H1 (cell line): ENCODE data around the gene ADGRB3.

Experiments used
- BRCA1 ChIP-seq: IDR thresholded peaks from 2 replicates; pipeline ENCODE4 v1.6.1; 2012; ENCODE audit warnings: low read depth, low read length, improper control_type of control experiment
- CREB1 ChIP-seq: IDR thresholded peaks from 2 replicates; pipeline ENCODE4 v1.6.1; 2012; ENCODE audit warnings: inconsistent platforms
- EP300 ChIP-seq, 2 experiments: IDR thresholded peaks; 1 replicate in 1 of 2; 2 replicates in 1 of 2; pipeline ENCODE4 v1.6.1; 2011 to 2012; ENCODE audit warnings: low read depth in 2 of 2, low read length in 2 of 2, mild to moderate bottlenecking in 2 of 2, borderline replicate concordance in 1 of 2, inconsistent platforms in 1 of 2, moderate library complexity in 1 of 2
- EZH2 ChIP-seq: fragments of 200-600 bp; sonication (generic); IDR thresholded peaks from 2 replicates; pipeline ENCODE4 v1.7.1; 2012; ENCODE audit warnings: low read depth, mild to moderate bottlenecking, moderate library complexity, low read length, inconsistent platforms; ENCODE audit not compliant: severe bottlenecking
- FOSL1 ChIP-seq: IDR thresholded peaks from 2 replicates; pipeline ENCODE4 v1.6.1; 2011; ENCODE audit warnings: mild to moderate bottlenecking, low read depth, low read length, moderate library complexity; ENCODE audit not compliant: insufficient read depth
- GTF2F1 ChIP-seq: IDR thresholded peaks from 2 replicates; pipeline ENCODE4 v1.6.1; 2012; ENCODE audit warnings: low read depth, low read length, improper control_type of control experiment, borderline replicate concordance
- MAFK ChIP-seq: IDR thresholded peaks from 2 replicates; pipeline ENCODE4 v1.6.1; 2012; ENCODE audit warnings: low read depth, mild to moderate bottlenecking, improper control_type of control experiment, low read length
- NANOG ChIP-seq: IDR thresholded peaks from 2 replicates; pipeline ENCODE4 v1.6.1; 2011; ENCODE audit warnings: low read length, low read depth, mild to moderate bottlenecking, inconsistent platforms; ENCODE audit not compliant: insufficient read depth, poor library complexity, severe bottlenecking
- POLR2A ChIP-seq, 2 experiments: IDR thresholded peaks; 1 replicate in 1 of 2; 2 replicates in 1 of 2; pipeline ENCODE4 v1.6.1; 2011; ENCODE audit warnings: low read depth in 2 of 2, low read length in 2 of 2, mild to moderate bottlenecking in 2 of 2; ENCODE audit errors: control extremely low read depth in 1 of 2
- POLR2AphosphoS5 ChIP-seq: IDR thresholded peaks from 2 replicates; pipeline ENCODE4 v1.6.1; 2011; ENCODE audit warnings: low read depth, low read length
- YY1 ChIP-seq: IDR thresholded peaks from 2 replicates; pipeline ENCODE4 v1.6.1; 2011; ENCODE audit warnings: low read depth, mild to moderate bottlenecking, low read length
- TF ChIP-seq, protein P1 (sequence below), 3 experiments: IDR thresholded peaks; 1 replicate in 2 of 3; 2 replicates in 1 of 3; pipeline versions ENCODE4 v1.5.1 to v1.6.1; 2011; ENCODE audit warnings: low read length in 3 of 3, mild to moderate bottlenecking in 3 of 3, inconsistent platforms in 2 of 3, low read depth in 1 of 3, moderate library complexity in 1 of 3; ENCODE audit not compliant: insufficient read depth in 1 of 3; ENCODE audit errors: control extremely low read depth in 1 of 3
- TF ChIP-seq, protein P2 (sequence below): IDR thresholded peaks from 2 replicates; pipeline ENCODE4 v1.6.1; 2012; ENCODE audit warnings: inconsistent platforms

DNA sequence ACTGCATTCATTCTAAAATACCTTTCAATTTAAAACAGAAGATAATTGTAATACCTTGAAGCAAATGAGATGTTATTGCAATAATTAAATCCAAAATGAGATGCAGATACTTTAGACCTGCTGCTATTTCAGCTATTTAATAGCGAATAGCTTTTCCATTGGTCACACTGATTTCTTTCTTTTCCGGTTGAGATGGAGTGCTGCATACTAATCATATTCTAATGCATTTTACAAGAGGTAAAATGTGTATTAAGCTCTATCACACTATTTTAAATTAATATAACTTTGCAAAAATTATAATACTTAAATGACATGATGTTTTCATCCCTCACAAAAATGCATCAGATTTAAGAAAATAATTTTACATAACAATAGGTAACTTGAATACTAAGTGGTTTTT lies 74.0 kb downstream of the ADGRB3 start:
- TF ChIP-seq POLR2A (IDR thresholded peaks at IDR 0.05; ENCODE audit: control extremely low read depth in 1 of 2, low read depth in 2 of 2, low read length in 2 of 2) (no peak), CREB1 (no peak), FOSL1 (no peak), EP300 (IDR thresholded peaks at IDR 0.05; ENCODE audit: borderline replicate concordance in 1 of 2, low read depth in 2 of 2, low read length in 2 of 2) (no peak), BRCA1 (no peak), GTF2F1 (no peak), YY1 (no peak), POLR2AphosphoS5 (no peak), MAFK (no peak), EZH2 (no peak), NANOG (no peak)
- TF ChIP-seq, protein P1, sequence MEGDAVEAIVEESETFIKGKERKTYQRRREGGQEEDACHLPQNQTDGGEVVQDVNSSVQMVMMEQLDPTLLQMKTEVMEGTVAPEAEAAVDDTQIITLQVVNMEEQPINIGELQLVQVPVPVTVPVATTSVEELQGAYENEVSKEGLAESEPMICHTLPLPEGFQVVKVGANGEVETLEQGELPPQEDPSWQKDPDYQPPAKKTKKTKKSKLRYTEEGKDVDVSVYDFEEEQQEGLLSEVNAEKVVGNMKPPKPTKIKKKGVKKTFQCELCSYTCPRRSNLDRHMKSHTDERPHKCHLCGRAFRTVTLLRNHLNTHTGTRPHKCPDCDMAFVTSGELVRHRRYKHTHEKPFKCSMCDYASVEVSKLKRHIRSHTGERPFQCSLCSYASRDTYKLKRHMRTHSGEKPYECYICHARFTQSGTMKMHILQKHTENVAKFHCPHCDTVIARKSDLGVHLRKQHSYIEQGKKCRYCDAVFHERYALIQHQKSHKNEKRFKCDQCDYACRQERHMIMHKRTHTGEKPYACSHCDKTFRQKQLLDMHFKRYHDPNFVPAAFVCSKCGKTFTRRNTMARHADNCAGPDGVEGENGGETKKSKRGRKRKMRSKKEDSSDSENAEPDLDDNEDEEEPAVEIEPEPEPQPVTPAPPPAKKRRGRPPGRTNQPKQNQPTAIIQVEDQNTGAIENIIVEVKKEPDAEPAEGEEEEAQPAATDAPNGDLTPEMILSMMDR (IDR thresholded peaks at IDR 0.05; ENCODE audit: control extremely low read depth in 1 of 3, insufficient read depth in 1 of 3, low read depth in 1 of 3, low read length in 3 of 3) = no peak
- TF ChIP-seq, protein P2, sequence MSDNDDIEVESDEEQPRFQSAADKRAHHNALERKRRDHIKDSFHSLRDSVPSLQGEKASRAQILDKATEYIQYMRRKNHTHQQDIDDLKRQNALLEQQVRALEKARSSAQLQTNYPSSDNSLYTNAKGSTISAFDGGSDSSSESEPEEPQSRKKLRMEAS = no peak
